Breast epithelium (tissue), 4 donors: ENCODE data around the gene UQCRC2. TPM values are rescaled to one million over a fixed set of nuclear protein-coding genes. Genes with fewer than 3 reads are reported as not detected.
"Not testable (repeated sequence)": the region's sequence is repeated elsewhere in the genome, so short reads cannot be mapped to it uniquely, and the experiment has no call there.

ENCODE experiments used
- DNase-seq, 2 donors: peaks; one replicate each; pipeline ENCODE4 v3.0.0-alpha.2; 2019; ENCODE audit warnings: low spot score in 2 of 2
- H3K27ac ChIP-seq, 2 donors: fragments of 200-600 bp; sonication (generic) in 1 of 2; one replicate each; pipeline ENCODE4 v1.5.1; 2016 to 2019; ENCODE audit warnings: mild to moderate bottlenecking in 1 of 2
- H3K27me3 ChIP-seq, 2 donors: fragments of 200-600 bp; sonication (generic) in 1 of 2; one replicate each; pipeline versions ENCODE4 v1.5.1 to v1.6.0; 2017 to 2019; ENCODE audit warnings: control low read depth in 1 of 2, mild to moderate bottlenecking in 1 of 2
- H3K36me3 ChIP-seq: fragments of 200-600 bp; one replicate; pipeline ENCODE4 v1.5.1; 2019
- H3K4me1 ChIP-seq, 2 donors: fragments of 200-600 bp; sonication (generic); one replicate each; pipeline ENCODE4 v1.5.1; 2016 to 2019; ENCODE audit warnings: control low read depth in 1 of 2
- H3K4me3 ChIP-seq, 3 donors: fragments of 200-600 bp; sonication (generic); 1 replicate in 2 of 3; 2 replicates in 1 of 3; pipeline ENCODE4 v1.5.1; 2016 to 2019; ENCODE audit warnings: mild to moderate bottlenecking in 3 of 3, moderate library complexity in 2 of 3
- H3K9me3 ChIP-seq, 2 donors: fragments of 200-600 bp; sonication (generic) in 1 of 2; one replicate each; pipeline ENCODE4 v1.5.1; 2016 to 2019; ENCODE audit warnings: control low read depth in 1 of 2
- CTCF ChIP-seq, 3 donors: fragments of 450-650 bp; IDR thresholded peaks; one replicate each; pipeline ENCODE4 v1.5.1; 2016 to 2017; ENCODE audit warnings: antibody characterized with exemption in 3 of 3, mild to moderate bottlenecking in 3 of 3, moderate library complexity in 3 of 3
- POLR2A ChIP-seq: fragments of 450-650 bp; IDR thresholded peaks from one replicate; pipeline ENCODE4 v1.6.1; 2016; ENCODE audit warnings: antibody characterized with exemption, mild to moderate bottlenecking, moderate library complexity
- POLR2AphosphoS5 ChIP-seq, 3 donors: sonication (generic); formaldehyde crosslinking; IDR thresholded peaks; one replicate each; pipeline ENCODE4 v1.6.1; 2017; ENCODE audit warnings: antibody characterized with exemption in 3 of 3
- intact Hi-C: fragments of 100-400 bp; cut with DNase I; formaldehyde crosslinking; loops from one replicate; pipeline ENCODE4 v1.15.1; 2023; ENCODE audit warnings: low total_unique reads
- total RNA-seq, 3 donors: library from RNA; depleted of rRNA; stranded (reverse); fragments of >200 nt; gene quantifications; one replicate each; pipeline ENCODE4 v1.1.0, GENCODE V29; 2016

Gene UQCRC2
- total RNA-seq, 3 donors from 2014 or later = 142 to 177 (median 173) TPM

DNA sequence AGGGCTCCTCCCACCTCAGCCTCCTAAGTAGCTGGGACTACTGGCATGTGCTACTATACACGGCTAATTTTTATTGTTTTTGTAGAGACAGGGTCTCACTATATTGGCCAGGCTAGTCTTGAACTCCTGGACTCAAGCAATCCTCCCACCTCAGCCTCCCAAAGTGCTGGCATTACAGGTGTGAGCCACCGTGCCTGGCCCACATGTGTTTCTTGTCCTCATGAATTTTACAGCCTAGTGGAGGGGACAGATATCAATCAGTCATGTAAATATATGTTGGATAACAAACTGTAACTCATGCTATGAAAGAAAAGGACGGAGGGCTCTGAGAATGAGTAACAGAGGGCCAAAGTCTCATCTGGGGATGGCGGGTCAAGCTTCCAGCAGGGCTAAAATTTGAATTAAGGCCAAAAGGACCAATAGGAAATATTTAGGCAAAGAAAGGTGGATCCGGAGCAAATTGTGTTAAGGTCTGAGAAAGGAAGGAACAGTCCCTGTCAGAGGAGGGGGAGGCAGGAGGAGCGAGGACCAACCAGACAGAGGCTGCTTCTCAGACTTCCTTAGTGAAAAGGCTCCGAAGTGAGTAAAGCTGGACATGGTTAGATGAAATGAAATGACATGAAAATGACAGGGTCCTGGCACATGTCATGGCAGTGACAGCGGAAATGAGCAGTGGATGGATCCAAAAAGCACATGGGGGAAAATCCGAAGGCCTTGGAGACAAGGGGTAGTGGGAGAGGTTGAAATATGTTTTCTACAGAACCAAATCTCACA lies 43.9 kb downstream of the UQCRC2 start:
- H3K4me3 ChIP-seq = no peak overlapping the region
- H3K27me3 ChIP-seq = no peaks in the 10 kb centered on the region
- intact Hi-C loops = loop anchor here (10.0 kb wide), 1 partner anchor 68 kb away; no protein-coding TSS in a partner anchor
- H3K9me3 ChIP-seq = no peaks in the 10 kb centered on the region
- H3K27ac ChIP-seq = peak overlapping the region in 1 of 2 donors; percentile 45
- no peaks in the 10 kb centered on the region for H3K36me3 ChIP-seq
- no peak for TF ChIP-seq POLR2AphosphoS5 (IDR thresholded peaks at IDR 0.05)
- no peak for TF ChIP-seq CTCF (IDR thresholded peaks at IDR 0.05)
- no peak for TF ChIP-seq POLR2A
- H3K4me1 ChIP-seq = peaks cover 0 to 10% of the 10 kb centered on the region in 2 donors
- DNase-seq = no peak

GRCh38 chr16:21997697-21998480 lies 44.7 kb downstream of the UQCRC2 start:
- DNase-seq = no peak
- TF ChIP-seq CTCF (IDR thresholded peaks at IDR 0.05) = no peak
- no peak for TF ChIP-seq POLR2AphosphoS5 (IDR thresholded peaks at IDR 0.05)
- no peak for TF ChIP-seq POLR2A
- Histone ChIP-seq H3K4me3 (no peak overlapping the region), H3K27me3 (no peaks in the 10 kb centered on the region), H3K36me3 (no peaks in the 10 kb centered on the region), H3K4me1 (peaks cover 0 to 10% of the 10 kb centered on the region in 2 donors), H3K27ac (peak overlapping the region in 1 of 2 donors; percentile 45), H3K9me3 (no peaks in the 10 kb centered on the region)
- intact Hi-C loops = loop anchor here (10.0 kb wide), 1 partner anchor 67 kb away; no protein-coding TSS in a partner anchor

DNA sequence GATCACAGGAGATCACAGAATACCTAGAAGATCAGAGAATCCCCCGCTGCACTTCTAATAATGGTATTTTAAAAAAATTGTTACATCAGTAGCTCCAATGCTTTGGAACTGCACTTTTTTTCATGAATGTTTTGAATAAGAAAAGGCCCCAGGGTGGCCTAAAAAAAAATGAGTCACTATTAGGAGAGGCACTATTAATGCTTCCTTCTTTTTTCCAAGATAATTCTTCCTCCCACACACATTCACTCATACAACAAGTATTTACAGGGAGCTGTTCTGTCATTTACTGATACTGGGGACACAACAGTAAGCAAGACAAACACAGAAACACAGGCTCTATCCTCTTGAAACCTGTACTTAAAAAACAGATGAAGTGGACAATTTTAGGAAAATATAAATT lies 48.4 kb downstream of the UQCRC2 start:
- no peaks in the 10 kb centered on the region for H3K27me3 ChIP-seq
- H3K4me1 ChIP-seq = peaks cover 0 to 10% of the 10 kb centered on the region in 2 donors
- intact Hi-C loops = loop anchor here (5.0 to 10.0 kb wide), 2 partner anchors 186 to 293 kb away; partner anchors contain the start of gene POLR3E
- H3K36me3 ChIP-seq = no peaks in the 10 kb centered on the region
- no peaks in the 10 kb centered on the region for H3K9me3 ChIP-seq
- TF ChIP-seq POLR2AphosphoS5 (IDR thresholded peaks at IDR 0.05) (no peak), CTCF (IDR thresholded peaks at IDR 0.05) (no peak), POLR2A (no peak)
- no peak for DNase-seq
- H3K4me3 ChIP-seq = no peak overlapping the region
- no peak overlapping the region for H3K27ac ChIP-seq

DNA sequence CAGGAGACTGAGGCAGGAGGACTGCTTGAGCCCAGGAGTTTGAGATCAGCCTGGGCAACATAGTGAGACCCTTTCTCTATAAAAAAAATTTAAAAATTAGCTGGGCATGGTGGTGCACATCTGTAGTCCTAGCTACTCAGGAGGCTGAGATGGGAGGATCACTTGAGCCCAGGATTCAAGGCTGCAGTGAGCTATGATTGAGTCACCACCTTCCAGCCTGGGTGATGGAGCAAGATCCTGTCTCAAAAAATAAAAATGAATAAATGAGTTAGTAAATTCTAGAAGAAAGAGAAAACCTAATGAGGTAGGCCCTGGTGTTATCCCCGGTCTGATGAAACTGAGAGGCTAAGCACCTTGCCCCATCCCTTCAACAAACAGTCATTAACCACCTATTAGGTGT lies 48.9 kb downstream of the UQCRC2 start:
- not testable (repeated sequence) for H3K4me1 ChIP-seq, H3K4me3 ChIP-seq, H3K36me3 ChIP-seq, H3K9me3 ChIP-seq, H3K27ac ChIP-seq, DNase-seq, H3K27me3 ChIP-seq
- intact Hi-C loops = loop anchor here (5.0 to 10.0 kb wide), 2 partner anchors 185 to 293 kb away; partner anchors contain the start of gene POLR3E

DNA sequence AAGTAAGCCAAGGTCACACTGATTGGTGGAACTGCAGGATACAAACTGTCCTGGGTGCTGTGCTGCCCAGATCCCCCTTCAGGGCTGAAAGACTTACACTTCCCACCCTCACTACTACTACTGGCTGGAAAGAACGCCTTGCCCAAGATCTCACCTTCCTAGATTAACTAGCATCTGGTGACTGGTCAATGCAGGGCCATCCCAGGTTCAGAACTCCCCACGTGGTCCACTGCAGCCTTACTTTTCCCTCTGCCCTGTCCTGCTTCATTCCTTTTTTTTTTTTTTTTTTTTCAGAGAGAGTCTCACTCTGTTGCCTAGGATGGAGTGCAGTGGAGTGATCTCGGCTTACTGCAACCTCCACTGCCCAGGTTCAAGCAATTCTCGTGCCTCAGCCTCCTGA lies 50.0 kb downstream of the UQCRC2 start:
- H3K4me1 ChIP-seq = peaks cover 0 to 10% of the 10 kb centered on the region in 2 donors
- DNase-seq = no peak
- H3K9me3 ChIP-seq = no peaks in the 10 kb centered on the region
- no peak for TF ChIP-seq POLR2A
- TF ChIP-seq CTCF (IDR thresholded peaks at IDR 0.05) = no peak
- TF ChIP-seq POLR2AphosphoS5 (IDR thresholded peaks at IDR 0.05) = no peak
- no peak overlapping the region for H3K27ac ChIP-seq
- no peaks in the 10 kb centered on the region for H3K27me3 ChIP-seq
- intact Hi-C loops = loop anchor here (5.0 to 10.0 kb wide), 2 partner anchors 184 to 292 kb away; partner anchors contain the start of gene POLR3E
- H3K4me3 ChIP-seq = no peak overlapping the region
- no peaks in the 10 kb centered on the region for H3K36me3 ChIP-seq
